Measurements from ENCODE around the gene MEGF9.

DNA sequence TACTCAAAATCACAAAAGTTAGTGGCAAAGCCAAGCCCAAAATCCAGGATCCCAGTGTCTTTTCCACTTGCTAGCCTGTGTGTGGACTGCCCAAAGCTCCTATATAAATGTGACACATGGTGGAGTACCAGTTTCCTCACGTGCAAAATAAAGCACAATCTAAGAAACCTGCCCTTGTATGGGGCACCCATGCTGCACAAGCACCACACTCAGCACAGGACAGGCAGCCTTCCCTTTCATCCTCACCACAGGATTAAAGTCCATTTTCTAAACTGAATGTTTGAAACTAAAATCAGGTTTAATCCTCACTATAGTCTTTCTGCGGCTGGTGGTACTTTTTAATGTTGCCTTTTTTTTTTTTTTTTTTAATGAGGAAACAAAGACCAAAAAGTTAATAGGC lies 139.8 kb downstream of the MEGF9 start:
- TF ChIP-seq, protein P1, sequence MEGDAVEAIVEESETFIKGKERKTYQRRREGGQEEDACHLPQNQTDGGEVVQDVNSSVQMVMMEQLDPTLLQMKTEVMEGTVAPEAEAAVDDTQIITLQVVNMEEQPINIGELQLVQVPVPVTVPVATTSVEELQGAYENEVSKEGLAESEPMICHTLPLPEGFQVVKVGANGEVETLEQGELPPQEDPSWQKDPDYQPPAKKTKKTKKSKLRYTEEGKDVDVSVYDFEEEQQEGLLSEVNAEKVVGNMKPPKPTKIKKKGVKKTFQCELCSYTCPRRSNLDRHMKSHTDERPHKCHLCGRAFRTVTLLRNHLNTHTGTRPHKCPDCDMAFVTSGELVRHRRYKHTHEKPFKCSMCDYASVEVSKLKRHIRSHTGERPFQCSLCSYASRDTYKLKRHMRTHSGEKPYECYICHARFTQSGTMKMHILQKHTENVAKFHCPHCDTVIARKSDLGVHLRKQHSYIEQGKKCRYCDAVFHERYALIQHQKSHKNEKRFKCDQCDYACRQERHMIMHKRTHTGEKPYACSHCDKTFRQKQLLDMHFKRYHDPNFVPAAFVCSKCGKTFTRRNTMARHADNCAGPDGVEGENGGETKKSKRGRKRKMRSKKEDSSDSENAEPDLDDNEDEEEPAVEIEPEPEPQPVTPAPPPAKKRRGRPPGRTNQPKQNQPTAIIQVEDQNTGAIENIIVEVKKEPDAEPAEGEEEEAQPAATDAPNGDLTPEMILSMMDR (IDR thresholded peaks at IDR 0.05; ENCODE audit: insufficient read depth, low read length, poor library complexity, severe bottlenecking): no peak
- no peak for TF ChIP-seq EZH2phosphoT487 (conservative IDR thresholded peaks at IDR 0.05; ENCODE audit: low read length)

All from SU-DHL-6 (cell line).